Hepatocyte (in vitro differentiated cells): Measurements from ENCODE around the gene TAF15. TPM values are rescaled to one million over a fixed set of nuclear protein-coding genes. Genes with fewer than 3 reads are reported as not detected.

Experiments used
- DNase-seq: peaks from one replicate; pipeline ENCODE4 v3.0.0-alpha.2; 2016; ENCODE audit warnings: low spot score
- H2AFZ ChIP-seq: fragments of 200-600 bp; sonication (generic); 2 replicates; pipeline ENCODE4 v1.6.0; 2016; ENCODE audit warnings: antibody characterized with exemption, mild to moderate bottlenecking
- H3K27ac ChIP-seq: fragments of 200-600 bp; sonication (generic); 2 replicates; pipeline ENCODE4 v1.5.1; 2016; ENCODE audit warnings: mild to moderate bottlenecking
- H3K27me3 ChIP-seq: fragments of 200-600 bp; sonication (generic); 2 replicates; pipeline ENCODE4 v1.6.1; 2016
- H3K36me3 ChIP-seq: fragments of 200-600 bp; sonication (generic); replicated peaks from 2 replicates; pipeline ENCODE4 v1.5.1; 2016; ENCODE audit warnings: low read depth; ENCODE audit not compliant: insufficient read depth
- H3K4me1 ChIP-seq: fragments of 200-600 bp; sonication (generic); 2 replicates; pipeline ENCODE4 v1.5.1; 2016; ENCODE audit warnings: mild to moderate bottlenecking, moderate library complexity; ENCODE audit not compliant: insufficient read depth
- H3K4me2 ChIP-seq: fragments of 200-600 bp; sonication (generic); 2 replicates; pipeline ENCODE4 v1.6.0; 2016
- H3K4me3 ChIP-seq: fragments of 200-600 bp; sonication (generic); 2 replicates; pipeline ENCODE4 v1.5.1; 2016; ENCODE audit warnings: mild to moderate bottlenecking
- H3K79me2 ChIP-seq: fragments of 200-600 bp; sonication (generic); 2 replicates; pipeline ENCODE4 v1.6.0; 2017; ENCODE audit warnings: mild to moderate bottlenecking
- H3K9me2 ChIP-seq: fragments of 200-600 bp; sonication (generic); replicated peaks from 2 replicates; pipeline ENCODE4 v1.6.0; 2017; ENCODE audit warnings: mild to moderate bottlenecking; ENCODE audit not compliant: insufficient read depth
- H3K9me3 ChIP-seq: fragments of 200-600 bp; sonication (generic); 2 replicates; pipeline ENCODE4 v1.5.1; 2016; ENCODE audit warnings: low read depth, mild to moderate bottlenecking
- H4K20me1 ChIP-seq: fragments of 200-600 bp; sonication (generic); 2 replicates; pipeline ENCODE4 v1.6.0; 2016; ENCODE audit warnings: mild to moderate bottlenecking; ENCODE audit not compliant: insufficient read depth, poor library complexity, severe bottlenecking
- CTCF ChIP-seq: fragments of 200-600 bp; sonication (generic); IDR thresholded peaks from 2 replicates; pipeline ENCODE4 v1.5.1; 2016; ENCODE audit warnings: antibody characterized with exemption, mild to moderate bottlenecking; ENCODE audit not compliant: poor library complexity
- EZH2 ChIP-seq: fragments of 200-600 bp; sonication (generic); IDR thresholded peaks from 2 replicates; pipeline ENCODE4 v1.6.1; 2016; ENCODE audit warnings: antibody characterized with exemption, mild to moderate bottlenecking, borderline replicate concordance
- EZH2phosphoT487 ChIP-seq: fragments of 200-600 bp; sonication (generic); IDR thresholded peaks from one replicate; pipeline ENCODE4 v1.6.1; 2018; ENCODE audit warnings: antibody characterized with exemption, mild to moderate bottlenecking, low read depth, moderate library complexity; ENCODE audit not compliant: unreplicated experiment, severe bottlenecking
- WGBS: methylation state at CpG from one replicate; pipeline ENCODE4 v1.1.6; 2016; ENCODE audit warnings: low lambda C conversion rate; ENCODE audit errors: missing lambda C conversion rate; 5-methylcytosine and 5-hydroxymethylcytosine counted together
- polyA plus RNA-seq: library from polyadenylated mRNA; unstranded; fragments of >200 nt; fragmentation: Nextera tagmentation; extraction: Ambion mirVana; gene quantifications from 2 replicates; pipeline ENCODE4 v1.2.1, GENCODE V29; 2016
- total RNA-seq: library from RNA; depleted of rRNA; stranded (reverse); fragments of >200 nt; gene quantifications from 2 replicates; pipeline ENCODE4 v1.2.3, GENCODE V29; 2014

Gene TAF15
- total and polyA plus RNA-seq, 2 experiments from 2014 or later, result 15.7 to 36.1 TPM

GRCh38 chr17:35808240-35808961 is 883 bp upstream of the TAF15 start:
- Histone ChIP-seq H4K20me1 (peaks cover 33% of the 10 kb centered on the region), H3K27ac (peak overlapping the region; percentile 93), H3K36me3 (no peaks in the 10 kb centered on the region), H3K79me2 (peaks cover 37% of the 10 kb centered on the region), H3K27me3 (no peaks in the 10 kb centered on the region), H3K4me1 (peaks cover 14% of the 10 kb centered on the region), H3K9me3 (no peaks in the 10 kb centered on the region), H3K4me2 (peak overlapping the region; percentile 73), H2AFZ (peak overlapping the region; percentile 17), H3K9me2 (no peaks in the 10 kb centered on the region), H3K4me3 (peak overlapping the region; percentile 2)
- DNase-seq, result no peak
- TF ChIP-seq CTCF (no peak), EZH2 (no peak), EZH2phosphoT487 (no peak)
- WGBS, result 32% methylated on average over 19 of the region's 19 CpGs

GRCh38 chr17:35809855-35810461 is 674 bp downstream of the TAF15 start:
- H3K79me2 ChIP-seq, result peaks cover 52% of the 10 kb centered on the region
- H3K36me3 ChIP-seq, result no peaks in the 10 kb centered on the region
- peaks cover 14% of the 10 kb centered on the region for H3K4me1 ChIP-seq
- no peaks in the 10 kb centered on the region for H3K9me3 ChIP-seq
- H3K4me3 ChIP-seq, result peak overlapping the region; percentile 71
- peaks cover 49% of the 10 kb centered on the region for H4K20me1 ChIP-seq
- H3K27me3 ChIP-seq, result no peaks in the 10 kb centered on the region
- DNase-seq, result peak; percentile 66
- TF ChIP-seq EZH2phosphoT487 (no peak), CTCF (no peak), EZH2 (no peak)
- H3K4me2 ChIP-seq, result peak overlapping the region; percentile 81
- H3K27ac ChIP-seq, result peak overlapping the region; percentile 93
- under 1% methylated on average over 16 of the region's 24 CpGs for WGBS
- H3K9me2 ChIP-seq, result no peaks in the 10 kb centered on the region
- peak overlapping the region; percentile 34 for H2AFZ ChIP-seq

GRCh38 chr17:35811759-35812158 is 2.5 kb downstream of the TAF15 start:
- WGBS, result 89% methylated on average over 6 of the region's 6 CpGs
- DNase-seq, result no peak
- peaks cover 66% of the 10 kb centered on the region for H4K20me1 ChIP-seq
- H3K27ac ChIP-seq, result no peak overlapping the region
- no peaks in the 10 kb centered on the region for H3K27me3 ChIP-seq
- no peaks in the 10 kb centered on the region for H3K36me3 ChIP-seq
- H3K4me1 ChIP-seq, result peaks cover 14% of the 10 kb centered on the region
- H3K79me2 ChIP-seq, result peaks cover 70% of the 10 kb centered on the region
- TF ChIP-seq CTCF (no peak), EZH2 (no peak), EZH2phosphoT487 (no peak)
- no peaks in the 10 kb centered on the region for H3K9me2 ChIP-seq
- H3K9me3 ChIP-seq, result no peaks in the 10 kb centered on the region
- H2AFZ ChIP-seq, result no peak overlapping the region
- H3K4me2 ChIP-seq, result peak overlapping the region; percentile 81
- no peak overlapping the region for H3K4me3 ChIP-seq
